Breast epithelium (tissue), 3 donors: Measurements from ENCODE around the gene HOXD3.

Experiments used
- POLR2A ChIP-seq: fragments of 450-650 bp; IDR thresholded peaks from one replicate; pipeline ENCODE4 v1.6.1; 2016; ENCODE audit warnings: antibody characterized with exemption, mild to moderate bottlenecking, moderate library complexity
- POLR2AphosphoS5 ChIP-seq, 3 donors: sonication (generic); formaldehyde crosslinking; IDR thresholded peaks; one replicate each; pipeline ENCODE4 v1.6.1; 2017; ENCODE audit warnings: antibody characterized with exemption in 3 of 3
- TF ChIP-seq, protein P1 (sequence below), 3 donors: fragments of 450-650 bp; IDR thresholded peaks; one replicate each; pipeline ENCODE4 v1.5.1; 2016 to 2017; ENCODE audit warnings: antibody characterized with exemption in 3 of 3, mild to moderate bottlenecking in 3 of 3, moderate library complexity in 3 of 3

DNA sequence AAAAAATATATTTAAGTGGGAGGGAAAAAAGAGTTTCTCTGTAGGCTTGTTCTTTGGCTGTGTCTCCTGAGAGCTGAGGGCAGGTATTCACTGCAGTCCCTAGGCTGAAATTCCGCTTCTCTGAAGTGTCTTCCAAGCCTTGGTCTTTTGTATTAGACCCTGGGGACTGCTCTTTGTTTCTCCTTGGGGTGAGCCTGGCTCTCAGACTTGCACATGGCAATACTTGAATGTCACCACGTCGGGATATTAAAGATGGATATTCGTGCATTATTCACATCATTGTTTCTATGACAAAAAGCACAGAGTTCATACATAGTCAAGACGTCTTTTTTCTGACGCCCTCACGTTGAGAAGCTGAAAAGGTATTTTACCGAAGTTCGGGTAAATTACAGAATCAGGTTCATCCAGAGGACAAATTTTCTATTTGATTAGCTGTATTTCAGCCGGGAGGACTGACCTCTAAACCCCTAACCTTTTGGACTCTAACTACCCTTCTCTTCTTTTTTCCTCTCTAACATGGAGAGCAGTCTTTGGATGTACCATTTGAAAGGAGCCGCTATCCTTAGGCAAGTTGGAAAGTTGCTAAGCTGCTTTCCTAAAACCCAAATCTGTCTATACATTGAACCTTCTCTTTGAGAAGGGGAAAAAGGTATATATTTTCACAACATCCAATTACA is 2.4 kb upstream of the HOXD3 start:
- TF ChIP-seq POLR2A, result no peak
- TF ChIP-seq, protein P1, sequence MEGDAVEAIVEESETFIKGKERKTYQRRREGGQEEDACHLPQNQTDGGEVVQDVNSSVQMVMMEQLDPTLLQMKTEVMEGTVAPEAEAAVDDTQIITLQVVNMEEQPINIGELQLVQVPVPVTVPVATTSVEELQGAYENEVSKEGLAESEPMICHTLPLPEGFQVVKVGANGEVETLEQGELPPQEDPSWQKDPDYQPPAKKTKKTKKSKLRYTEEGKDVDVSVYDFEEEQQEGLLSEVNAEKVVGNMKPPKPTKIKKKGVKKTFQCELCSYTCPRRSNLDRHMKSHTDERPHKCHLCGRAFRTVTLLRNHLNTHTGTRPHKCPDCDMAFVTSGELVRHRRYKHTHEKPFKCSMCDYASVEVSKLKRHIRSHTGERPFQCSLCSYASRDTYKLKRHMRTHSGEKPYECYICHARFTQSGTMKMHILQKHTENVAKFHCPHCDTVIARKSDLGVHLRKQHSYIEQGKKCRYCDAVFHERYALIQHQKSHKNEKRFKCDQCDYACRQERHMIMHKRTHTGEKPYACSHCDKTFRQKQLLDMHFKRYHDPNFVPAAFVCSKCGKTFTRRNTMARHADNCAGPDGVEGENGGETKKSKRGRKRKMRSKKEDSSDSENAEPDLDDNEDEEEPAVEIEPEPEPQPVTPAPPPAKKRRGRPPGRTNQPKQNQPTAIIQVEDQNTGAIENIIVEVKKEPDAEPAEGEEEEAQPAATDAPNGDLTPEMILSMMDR (IDR thresholded peaks at IDR 0.05), result no peak
- no peak for TF ChIP-seq POLR2AphosphoS5 (IDR thresholded peaks at IDR 0.05)
